A549 treated with dexamethasone at 1 μM for 4 hours (cell line): Measurements from ENCODE around the gene HMGB4. TPM values are rescaled to one million over a fixed set of nuclear protein-coding genes. Genes with fewer than 3 reads are reported as not detected.

Experiments
- total RNA-seq: library from RNA; stranded (reverse); fragments of 200-300 nt; extraction: Qiagen RNA extraction; gene quantifications from 5 replicates; pipeline ENCODE4 v1.2.3, GENCODE V29; 2022

The HMGB4 gene
- not detected in 5 replicates for total RNA-seq

GRCh38 chr1:33863779-33864178 is at the start of gene HMGB4:
Gene HMGB4, plus strand, starts transcription at chr1:33864079. Its CDS starts 113 bp downstream, at chr1:33864192.

